IPS-18c (cell line): ENCODE data around the gene UTF1.

ENCODE experiments used
- H3K4me3 ChIP-seq: 2 replicates; pipeline ENCODE4 v1.7.0; 2013; ENCODE audit warnings: low read depth, mild to moderate bottlenecking, low read length, moderate library complexity; ENCODE audit not compliant: insufficient read depth
- H3K9me3 ChIP-seq: one replicate; pipeline ENCODE4 v1.6.1; 2013; ENCODE audit warnings: mild to moderate bottlenecking, low read length, moderate library complexity; ENCODE audit not compliant: control insufficient read depth, insufficient read depth

UTF1 gene

GRCh38 chr10:133276100-133276434 is 46.0 kb downstream of the UTF1 start:
- Histone ChIP-seq H3K4me3 (peak overlapping the region; percentile 40; the same call in 1 of the 2 replicates), H3K9me3 (no peaks in the 10 kb centered on the region)

- Histone ChIP-seq H3K9me3 (no peaks in the 10 kb centered on the region), H3K4me3 (peak within 1 kb of the TSS; percentile 40)
Measured at GRCh38 chr10:133276435-133277201, 46.6 kb downstream of the UTF1 start, which contains the start of gene ADAM8. TSS of gene ADAM8 (minus strand) at chr10:133276868. CDS start at chr10:133276817, 51 bp downstream.

GRCh38 chr10:133277277-133277992 is 47.4 kb downstream of the UTF1 start:
- no peaks in the 10 kb centered on the region for H3K9me3 ChIP-seq
- peak overlapping the region; percentile 28 for H3K4me3 ChIP-seq

GRCh38 chr10:133277993-133278576 is 48.1 kb downstream of the UTF1 start:
- H3K4me3 ChIP-seq: no peak overlapping the region
- no peaks in the 10 kb centered on the region for H3K9me3 ChIP-seq

GRCh38 chr10:133278577-133279265 is 48.7 kb downstream of the UTF1 start:
- no peaks in the 10 kb centered on the region for H3K9me3 ChIP-seq
- no peak overlapping the region for H3K4me3 ChIP-seq

- Histone ChIP-seq H3K9me3 (no peaks in the 10 kb centered on the region), H3K4me3 (no peak overlapping the region)
Measured at GRCh38 chr10:133279326-133280226, 49.6 kb downstream of the UTF1 start.

- Histone ChIP-seq H3K4me3 (no peak overlapping the region), H3K9me3 (no peaks in the 10 kb centered on the region)
Measured at GRCh38 chr10:133280391-133281059, 50.5 kb downstream of the UTF1 start.

- Histone ChIP-seq H3K4me3 (no peak overlapping the region), H3K9me3 (no peaks in the 10 kb centered on the region)
Measured at GRCh38 chr10:133281084-133281483, 51.1 kb downstream of the UTF1 start.
